CD4-positive, alpha-beta T cell (primary cell): Measurements from ENCODE around the gene DNAH11. TPM values are rescaled to one million over a fixed set of nuclear protein-coding genes. Genes with fewer than 3 reads are reported as not detected.

Experiments used
- ATAC-seq: fragments of 200-7000 bp; cut with Tn5 transposase; one replicate; pipeline ENCODE4 v1.10.0; 2022; ENCODE audit warnings: mild to moderate bottlenecking; ENCODE audit not compliant: poor library complexity
- CTCF ChIA-PET: fragments of 350-600 bp; sonication (Branson Sonifier 250); formaldehyde crosslinking; loops from one replicate; lab custom pipeline; 2021; ENCODE audit warnings: antibody characterized with exemption, inconsistent platforms; lab: Charles Lee
- POLR2A ChIA-PET: fragments of 350-600 bp; sonication (Branson Sonifier 250); formaldehyde crosslinking; loops from one replicate; lab custom pipeline; 2021; ENCODE audit warnings: antibody characterized with exemption, inconsistent platforms; lab: Charles Lee
- DNase-seq, 14 experiments: peaks; one replicate each; pipeline ENCODE4 v3.0.0-alpha.2; 2013 to 2020; ENCODE audit warnings: mixed read lengths in 2 of 14
- H3K27ac ChIP-seq, 2 donors: one replicate each; pipeline versions ENCODE4 v1.5.1 to v1.7.0; 2013; ENCODE audit warnings: low read length in 2 of 2, low read depth in 1 of 2, mild to moderate bottlenecking in 1 of 2
- H3K27me3 ChIP-seq, 2 experiments: 1 replicate in 1 of 2; 2 replicates in 1 of 2; pipeline versions ENCODE4 v1.6.1 to v1.7.0; 2013; ENCODE audit warnings: low read length in 2 of 2, control low read depth in 1 of 2, mild to moderate bottlenecking in 1 of 2, moderate library complexity in 1 of 2; ENCODE audit not compliant: insufficient read depth in 2 of 2, control insufficient read depth in 1 of 2
- H3K36me3 ChIP-seq: one replicate; pipeline ENCODE4 v1.6.1; 2013; ENCODE audit warnings: low read length, control low read depth; ENCODE audit not compliant: insufficient read depth
- H3K4me1 ChIP-seq: one replicate; pipeline ENCODE4 v1.6.1; 2013; ENCODE audit warnings: low read length, control low read depth; ENCODE audit not compliant: insufficient read depth
- H3K4me3 ChIP-seq: one replicate; pipeline ENCODE4 v1.5.1; 2013; ENCODE audit warnings: mild to moderate bottlenecking, low read length, moderate library complexity
- H3K9me3 ChIP-seq, 2 experiments: 1 replicate in 1 of 2; 2 replicates in 1 of 2; pipeline versions ENCODE4 v1.6.1 to v1.7.0; 2013; ENCODE audit warnings: low read length in 2 of 2, mild to moderate bottlenecking in 2 of 2, control low read depth in 1 of 2, moderate library complexity in 1 of 2; ENCODE audit not compliant: control insufficient read depth in 1 of 2, insufficient read depth in 1 of 2
- H3K27ac Mint-ChIP-seq: one replicate; pipeline ENCODE4 v1.8.0; 2020; ENCODE audit warnings: mixed read lengths
- H3K27me3 Mint-ChIP-seq: one replicate; pipeline ENCODE4 v1.8.0; 2021; ENCODE audit warnings: mixed read lengths
- H3K36me3 Mint-ChIP-seq: one replicate; pipeline ENCODE4 v1.8.0; 2021; ENCODE audit warnings: low read depth, mixed read lengths
- H3K4me1 Mint-ChIP-seq: one replicate; pipeline ENCODE4 v1.8.0; 2021; ENCODE audit warnings: low read depth, mixed read lengths
- H3K4me3 Mint-ChIP-seq: one replicate; pipeline ENCODE4 v1.8.0; 2020; ENCODE audit warnings: mild to moderate bottlenecking, mixed read lengths
- H3K9me3 Mint-ChIP-seq: one replicate; pipeline ENCODE4 v1.8.0; 2020; ENCODE audit warnings: mixed read lengths
- CTCF ChIP-seq: fragments of 200-600 bp; IDR thresholded peaks from one replicate; pipeline ENCODE4 v1.8.0; 2022; ENCODE audit warnings: antibody characterized with exemption, mild to moderate bottlenecking
- intact Hi-C, 2 experiments: fragments of 100-400 bp; cut with DNase I in 1 of 2; cut with micrococcal nuclease in 1 of 2; formaldehyde crosslinking; loops; one replicate each; pipeline versions ENCODE4 v1.15.1 to v1.9.0; 2023 to 2025; cut with DNase I, micrococcal nuclease
- total RNA-seq, 174 experiments: library from RNA in 2 of 174; stranded (reverse) in 2 of 174; gene quantifications; one replicate each; pipeline ENCODE4 v1.2.3 and lab custom pipeline; 2021 to 2026

DNAH11 gene
- total RNA-seq, 2 experiments from 2014 or later = 0.11 TPM; not detected in 1

DNA sequence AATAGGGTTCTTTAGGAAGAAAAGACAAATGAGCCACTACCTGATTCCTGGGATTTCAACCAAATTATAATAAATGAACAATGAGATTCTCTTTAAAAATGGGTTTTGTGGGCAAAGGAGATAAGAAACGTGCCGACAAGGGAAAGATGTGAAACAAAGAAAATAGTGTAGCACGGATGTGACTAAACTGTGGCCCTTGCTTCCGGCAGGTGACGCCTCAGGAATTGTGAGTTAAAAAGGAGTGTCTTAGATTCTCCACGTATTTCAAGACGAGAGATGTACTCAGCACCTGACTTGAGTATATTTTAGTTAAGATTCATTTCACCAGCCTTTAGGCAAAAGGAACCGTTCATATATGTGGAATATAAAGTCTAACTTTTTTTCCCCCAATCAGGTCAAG is 75.9 kb downstream of the DNAH11 start:
- Histone ChIP-seq H3K4me1 (no peaks in the 10 kb centered on the region), H3K9me3 (no peaks in the 10 kb centered on the region), H3K27ac (no peak overlapping the region), H3K4me3 (no peak overlapping the region), H3K36me3 (no peaks in the 10 kb centered on the region), H3K27me3 (peaks cover 0 to 4% of the 10 kb centered on the region in 2 experiments)
- H3K27me3 Mint-ChIP-seq = peaks cover 12% of the 10 kb centered on the region
- ChIA-PET POLR2A (no interaction called here), CTCF (no interaction called here)
- TF ChIP-seq CTCF = no peak
- DNase-seq (no peak), ATAC-seq (no peak)
- no peak overlapping the region for H3K27ac Mint-ChIP-seq
- no peaks in the 10 kb centered on the region for H3K36me3 Mint-ChIP-seq
- intact Hi-C loops = no loop called here
- no peaks in the 10 kb centered on the region for H3K9me3 Mint-ChIP-seq
- no peaks in the 10 kb centered on the region for H3K4me1 Mint-ChIP-seq
- H3K4me3 Mint-ChIP-seq = no peak overlapping the region

- CTCF ChIA-PET = no interaction called here
- Mint-ChIP-seq H3K9me3 (no peaks in the 10 kb centered on the region), H3K36me3 (no peaks in the 10 kb centered on the region), H3K4me1 (no peaks in the 10 kb centered on the region), H3K27me3 (peaks cover 12% of the 10 kb centered on the region), H3K4me3 (no peak overlapping the region), H3K27ac (no peak overlapping the region)
- intact Hi-C loops = no loop called here
- Histone ChIP-seq H3K9me3 (no peaks in the 10 kb centered on the region), H3K27me3 (peaks cover 0 to 4% of the 10 kb centered on the region in 2 experiments), H3K4me3 (no peak overlapping the region), H3K36me3 (no peaks in the 10 kb centered on the region), H3K4me1 (no peaks in the 10 kb centered on the region), H3K27ac (no peak overlapping the region)
- DNase-seq (no peak), ATAC-seq (no peak)
- no peak for TF ChIP-seq CTCF
- POLR2A ChIA-PET = no interaction called here
Observed at GRCh38 chr7:21620054-21620453, 77.2 kb downstream of the DNAH11 start.

DNA sequence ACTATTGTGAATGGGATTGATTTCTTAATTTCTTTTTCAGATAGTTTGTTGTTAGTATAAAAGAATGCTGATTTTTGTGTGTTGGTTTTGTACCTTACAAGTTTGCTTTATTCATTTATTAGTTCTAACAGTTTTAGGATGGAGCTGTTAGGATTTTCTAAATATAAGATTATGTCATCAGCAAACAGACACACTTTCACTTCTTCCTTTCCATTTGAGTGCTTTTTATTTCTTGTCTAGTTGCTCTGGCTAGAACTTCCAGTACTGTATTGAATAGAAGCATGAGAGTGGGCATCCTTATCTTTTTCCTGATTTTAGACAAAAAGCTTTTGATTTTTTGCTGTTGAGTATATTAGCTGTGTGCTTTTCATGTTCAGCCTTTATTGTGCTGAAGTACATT is 81.5 kb downstream of the DNAH11 start:
- CTCF ChIA-PET = no interaction called here
- Mint-ChIP-seq H3K9me3 (no peaks in the 10 kb centered on the region), H3K27ac (no peak overlapping the region), H3K4me3 (no peak overlapping the region), H3K27me3 (no peaks in the 10 kb centered on the region), H3K4me1 (no peaks in the 10 kb centered on the region), H3K36me3 (no peaks in the 10 kb centered on the region)
- DNase-seq (no peak), ATAC-seq (no peak)
- Histone ChIP-seq H3K4me1 (no peaks in the 10 kb centered on the region), H3K4me3 (no peak overlapping the region), H3K36me3 (no peaks in the 10 kb centered on the region), H3K27me3 (no peaks in the 10 kb centered on the region), H3K27ac (no peak overlapping the region), H3K9me3 (no peaks in the 10 kb centered on the region)
- intact Hi-C loops = no loop called here
- no peak for TF ChIP-seq CTCF
- POLR2A ChIA-PET = no interaction called here
